ENCODE results near the gene KIAA1671. TPM values are rescaled to one million over a fixed set of nuclear protein-coding genes. Genes with fewer than 3 reads are reported as not detected.

The KIAA1671 gene
- polyA plus RNA-seq, 5 donors, result 18.5 to 22.7 (median 19.8) TPM

- no peak for DNase-seq
Observed at GRCh38 chr22:25039255-25039654, 86.7 kb downstream of the KIAA1671 start.

GRCh38 chr22:25039754-25040153, 87.2 kb downstream of the KIAA1671 start:
- no peak for DNase-seq

- DNase-seq, result no peak
Observed at GRCh38 chr22:25045159-25045558, 92.6 kb downstream of the KIAA1671 start.

GRCh38 chr22:25048071-25048470, 95.6 kb downstream of the KIAA1671 start:
- no peak for DNase-seq

- peak; percentile 26 to 46 for DNase-seq
Observed at GRCh38 chr22:25048659-25049647, 96.4 kb downstream of the KIAA1671 start.

- no peak for DNase-seq
Observed at GRCh38 chr22:25049770-25050169, 97.3 kb downstream of the KIAA1671 start.

GRCh38 chr22:25050566-25050965, 98.0 kb downstream of the KIAA1671 start:
- DNase-seq, result no peak

- DNase-seq, result no peak
Observed at GRCh38 chr22:25051073-25051472, 98.6 kb downstream of the KIAA1671 start.

- DNase-seq, result no peak
Observed at GRCh38 chr22:25051983-25052710, 99.6 kb downstream of the KIAA1671 start.

GRCh38 chr22:25053153-25053805, 100.8 kb downstream of the KIAA1671 start:
- no peak for DNase-seq

- no peak for DNase-seq
Observed at GRCh38 chr22:25054943-25055511, 102.5 kb downstream of the KIAA1671 start.

GRCh38 chr22:25057013-25057881, 104.7 kb downstream of the KIAA1671 start:
- no peak for DNase-seq

GRCh38 chr22:25059438-25059837, 106.9 kb downstream of the KIAA1671 start:
- no peak for DNase-seq

GRCh38 chr22:25060522-25061071, 108.1 kb downstream of the KIAA1671 start:
- no peak for DNase-seq

GRCh38 chr22:25061134-25061533, 108.6 kb downstream of the KIAA1671 start:
- no peak for DNase-seq

- DNase-seq, result no peak
Observed at GRCh38 chr22:25061605-25062376, 109.3 kb downstream of the KIAA1671 start.

- no peak for DNase-seq
Observed at GRCh38 chr22:25062386-25063085, 110.0 kb downstream of the KIAA1671 start.

- no peak for DNase-seq
Observed at GRCh38 chr22:25064894-25065560, 112.5 kb downstream of the KIAA1671 start.
